ENCODE measurements around the gene BBS10. TPM values are rescaled to one million over a fixed set of nuclear protein-coding genes. Genes with fewer than 3 reads are reported as not detected.

Gene BBS10
- total RNA-seq, 4 donors from 2014 or later: 11.4 to 17.6 (median 13.5) TPM

GRCh38 chr12:76300297-76300665, 47.9 kb downstream of the BBS10 start:
- Histone ChIP-seq H3K36me3 (no peaks in the 10 kb centered on the region), H3K4me3 (replicated peaks in 1 of 3) (no peak overlapping the region), H3K27ac (no peak overlapping the region), H3K4me1 (no peaks in the 10 kb centered on the region), H3K9me3 (no peaks in the 10 kb centered on the region), H3K27me3 (no peaks in the 10 kb centered on the region)
- intact Hi-C loops (cut with DNase I): no loop called here
- TF ChIP-seq CTCF (IDR thresholded peaks at IDR 0.05) (no peak), POLR2A (IDR thresholded peaks at IDR 0.05) (no peak)
- no peak for DNase-seq
- 83 to 84% methylated on average over 6 of the region's 6 CpGs for WGBS, 2 donors

GRCh38 chr12:76299536-76300296, 48.5 kb downstream of the BBS10 start:
- intact Hi-C loops (cut with DNase I): no loop called here
- H3K36me3 ChIP-seq: no peaks in the 10 kb centered on the region
- no peaks in the 10 kb centered on the region for H3K9me3 ChIP-seq
- TF ChIP-seq POLR2A (IDR thresholded peaks at IDR 0.05) (no peak), CTCF (IDR thresholded peaks at IDR 0.05) (no peak)
- WGBS, 2 donors: 59 to 62% methylated on average over 5 of the region's 5 CpGs
- no peaks in the 10 kb centered on the region for H3K27me3 ChIP-seq
- no peak for DNase-seq
- H3K4me1 ChIP-seq: no peaks in the 10 kb centered on the region
- no peak overlapping the region for H3K27ac ChIP-seq
- no peak overlapping the region for H3K4me3 ChIP-seq (replicated peaks in 1 of 3)

Small RNA genes lying within 50 kb of the gene (small RNA-seq; reads per million reads assigned to genes)
- not detected for gene RN7SKP172

Other genes with a start within 250 kb of the BBS10 start
- 100 to 1,000 TPM in 1 of 4 donors, 10 to 100 TPM in 3; 69.8 to 112 (median 77.6) TPM for gene OSBPL8, start 211.4 kb upstream of the BBS10 start, total RNA-seq

Data from thyroid gland (tissue), 4 donors.